HepG2 (cell line): Measurements from ENCODE around the gene PPP1R9A.

Source experiments
- POLR2A ChIP-seq, 2 experiments: IDR thresholded peaks; 2 replicates each; pipeline ENCODE4 v1.6.1; 2011; ENCODE audit warnings: low read depth in 2 of 2, low read length in 2 of 2, mild to moderate bottlenecking in 1 of 2, moderate library complexity in 1 of 2; ENCODE audit not compliant: insufficient read depth in 1 of 2
- RAD51 ChIP-seq: fragments of 450-650 bp; IDR thresholded peaks from 2 replicates; pipeline ENCODE4 v1.6.1; 2016; ENCODE audit warnings: borderline replicate concordance
- ZNF660 ChIP-seq: sonication (generic); formaldehyde crosslinking; IDR thresholded peaks from 2 replicates; pipeline ENCODE4 v1.5.1; 2020; ENCODE audit warnings: mild to moderate bottlenecking, low read depth, missing genetic modification reagents, borderline replicate concordance

GRCh38 chr7:95026421-95027072 is 119.2 kb downstream of the PPP1R9A start:
- TF ChIP-seq RAD51 (no peak), POLR2A (IDR thresholded peaks at IDR 0.05; ENCODE audit: insufficient read depth in 1 of 2, low read depth in 2 of 2, low read length in 2 of 2) (no peak), ZNF660 (CRISPR knock-in tag) (no peak)
